GM18907 (cell line): ENCODE data around the gene CTBP1.

ENCODE experiments used
- ATAC-seq: cut with Tn5 transposase; IDR thresholded peaks from one replicate; pipeline ENCODE4 v1.9.1; 2021; ENCODE audit warnings: mild to moderate bottlenecking, moderate library complexity; ENCODE audit not compliant: unreplicated experiment

The CTBP1 gene

GRCh38 chr4:1225272-1226143, 23.4 kb downstream of the CTBP1 start:
- no peak for ATAC-seq

GRCh38 chr4:1223841-1224809, 24.8 kb downstream of the CTBP1 start:
- no peak for ATAC-seq

- no peak for ATAC-seq
Measured at GRCh38 chr4:1222938-1223690, 25.8 kb downstream of the CTBP1 start.

- no peak for ATAC-seq
Measured at GRCh38 chr4:1222036-1222789, 26.7 kb downstream of the CTBP1 start.

GRCh38 chr4:1221155-1221870, 27.6 kb downstream of the CTBP1 start:
- ATAC-seq = no peak

- no peak for ATAC-seq
Measured at GRCh38 chr4:1220566-1220965, 28.4 kb downstream of the CTBP1 start.

GRCh38 chr4:1219566-1219950, 29.4 kb downstream of the CTBP1 start:
- ATAC-seq = no peak

GRCh38 chr4:1218634-1219565, 30.0 kb downstream of the CTBP1 start:
- peak; percentile 75 for ATAC-seq

- ATAC-seq = no peak
Measured at GRCh38 chr4:1217366-1217765, 31.6 kb downstream of the CTBP1 start.

- ATAC-seq = peak; percentile 28
Measured at GRCh38 chr4:1216869-1217294, 32.0 kb downstream of the CTBP1 start.

GRCh38 chr4:1216076-1216614, 32.8 kb downstream of the CTBP1 start:
- no peak for ATAC-seq

GRCh38 chr4:1215141-1216075, 33.5 kb downstream of the CTBP1 start:
- peak; percentile 40 for ATAC-seq

GRCh38 chr4:1214101-1215095, 34.5 kb downstream of the CTBP1 start:
- ATAC-seq = no peak

GRCh38 chr4:1213336-1213995, 35.5 kb downstream of the CTBP1 start:
- no peak for ATAC-seq
